Rectal smooth muscle tissue (tissue), 1 donor: ENCODE results near the gene RYR2.

Source experiments
- H3K27ac ChIP-seq: one replicate; pipeline ENCODE4 v1.7.0; 2013; ENCODE audit warnings: low read depth, low read length, inconsistent platforms
- H3K27me3 ChIP-seq: one replicate; pipeline ENCODE4 v1.7.0; 2013; ENCODE audit warnings: low read length; ENCODE audit not compliant: control insufficient read depth, insufficient read depth
- H3K36me3 ChIP-seq: one replicate; pipeline ENCODE4 v1.7.0; 2013; ENCODE audit warnings: low read length; ENCODE audit not compliant: control insufficient read depth, insufficient read depth
- H3K4me1 ChIP-seq: one replicate; pipeline ENCODE4 v1.7.0; 2013; ENCODE audit warnings: low read length; ENCODE audit not compliant: control insufficient read depth, insufficient read depth
- H3K4me3 ChIP-seq: one replicate; pipeline ENCODE4 v1.7.0; 2013; ENCODE audit warnings: low read length
- H3K9ac ChIP-seq: one replicate; pipeline ENCODE4 v1.7.0; 2013; ENCODE audit warnings: low read length

The RYR2 gene

GRCh38 chr1:237664348-237664747 is 622.4 kb downstream of the RYR2 start:
- H3K9ac ChIP-seq, result no peak overlapping the region
- no peak overlapping the region for H3K4me3 ChIP-seq
- no peaks in the 10 kb centered on the region for H3K4me1 ChIP-seq
- H3K27me3 ChIP-seq, result no peaks in the 10 kb centered on the region
- no peaks in the 10 kb centered on the region for H3K36me3 ChIP-seq
- H3K27ac ChIP-seq, result no peak overlapping the region

- Histone ChIP-seq H3K4me1 (no peaks in the 10 kb centered on the region), H3K9ac (no peak overlapping the region), H3K27me3 (no peaks in the 10 kb centered on the region), H3K27ac (no peak overlapping the region), H3K4me3 (no peak overlapping the region), H3K36me3 (no peaks in the 10 kb centered on the region)
These were observed 628.3 kb downstream of the RYR2 start for GRCh38 chr1:237670302-237670701.

GRCh38 chr1:237671262-237671661 is 629.3 kb downstream of the RYR2 start:
- H3K27me3 ChIP-seq, result no peaks in the 10 kb centered on the region
- no peaks in the 10 kb centered on the region for H3K4me1 ChIP-seq
- no peak overlapping the region for H3K27ac ChIP-seq
- no peaks in the 10 kb centered on the region for H3K36me3 ChIP-seq
- no peak overlapping the region for H3K9ac ChIP-seq
- no peak overlapping the region for H3K4me3 ChIP-seq

GRCh38 chr1:237671935-237672334 is 630.0 kb downstream of the RYR2 start:
- Histone ChIP-seq H3K9ac (no peak overlapping the region), H3K4me1 (no peaks in the 10 kb centered on the region), H3K27me3 (no peaks in the 10 kb centered on the region), H3K27ac (no peak overlapping the region), H3K36me3 (no peaks in the 10 kb centered on the region), H3K4me3 (no peak overlapping the region)

- Histone ChIP-seq H3K9ac (no peak overlapping the region), H3K27me3 (no peaks in the 10 kb centered on the region), H3K27ac (no peak overlapping the region), H3K4me3 (no peak overlapping the region), H3K4me1 (peaks cover 2% of the 10 kb centered on the region), H3K36me3 (no peaks in the 10 kb centered on the region)
These were observed 630.8 kb downstream of the RYR2 start for GRCh38 chr1:237672748-237673147.

- Histone ChIP-seq H3K27me3 (no peaks in the 10 kb centered on the region), H3K4me3 (no peak overlapping the region), H3K36me3 (no peaks in the 10 kb centered on the region), H3K4me1 (peaks cover 6% of the 10 kb centered on the region), H3K27ac (no peak overlapping the region), H3K9ac (no peak overlapping the region)
These were observed 631.6 kb downstream of the RYR2 start for GRCh38 chr1:237673631-237674030.

- H3K27ac ChIP-seq, result no peak overlapping the region
- peaks cover 6% of the 10 kb centered on the region for H3K4me1 ChIP-seq
- no peak overlapping the region for H3K4me3 ChIP-seq
- no peak overlapping the region for H3K9ac ChIP-seq
- H3K27me3 ChIP-seq, result no peaks in the 10 kb centered on the region
- no peaks in the 10 kb centered on the region for H3K36me3 ChIP-seq
These were observed 636.0 kb downstream of the RYR2 start for GRCh38 chr1:237677979-237678378.

- Histone ChIP-seq H3K4me3 (no peak overlapping the region), H3K9ac (no peak overlapping the region), H3K27ac (no peak overlapping the region), H3K4me1 (peaks cover 6% of the 10 kb centered on the region), H3K27me3 (no peaks in the 10 kb centered on the region), H3K36me3 (no peaks in the 10 kb centered on the region)
These were observed 637.7 kb downstream of the RYR2 start for GRCh38 chr1:237679687-237680086.

- Histone ChIP-seq H3K27me3 (no peaks in the 10 kb centered on the region), H3K4me3 (no peak overlapping the region), H3K4me1 (peaks cover 6% of the 10 kb centered on the region), H3K9ac (no peak overlapping the region), H3K27ac (no peak overlapping the region), H3K36me3 (no peaks in the 10 kb centered on the region)
These were observed 639.2 kb downstream of the RYR2 start for GRCh38 chr1:237681210-237681609.

- H3K9ac ChIP-seq, result no peak overlapping the region
- no peaks in the 10 kb centered on the region for H3K36me3 ChIP-seq
- H3K27ac ChIP-seq, result no peak overlapping the region
- H3K4me1 ChIP-seq, result no peaks in the 10 kb centered on the region
- H3K4me3 ChIP-seq, result no peak overlapping the region
- H3K27me3 ChIP-seq, result no peaks in the 10 kb centered on the region
These were observed 642.3 kb downstream of the RYR2 start for GRCh38 chr1:237684236-237684635.

GRCh38 chr1:237685551-237685950 is 643.6 kb downstream of the RYR2 start:
- Histone ChIP-seq H3K4me3 (no peak overlapping the region), H3K9ac (no peak overlapping the region), H3K27me3 (no peaks in the 10 kb centered on the region), H3K27ac (no peak overlapping the region), H3K4me1 (no peaks in the 10 kb centered on the region), H3K36me3 (no peaks in the 10 kb centered on the region)

GRCh38 chr1:237687804-237688203 is 645.8 kb downstream of the RYR2 start:
- Histone ChIP-seq H3K27ac (no peak overlapping the region), H3K4me1 (no peaks in the 10 kb centered on the region), H3K4me3 (no peak overlapping the region), H3K36me3 (no peaks in the 10 kb centered on the region), H3K27me3 (no peaks in the 10 kb centered on the region), H3K9ac (no peak overlapping the region)

- H3K4me1 ChIP-seq, result peaks cover under 1% of the 10 kb centered on the region
- no peak overlapping the region for H3K27ac ChIP-seq
- H3K4me3 ChIP-seq, result no peak overlapping the region
- no peaks in the 10 kb centered on the region for H3K27me3 ChIP-seq
- H3K9ac ChIP-seq, result no peak overlapping the region
- no peaks in the 10 kb centered on the region for H3K36me3 ChIP-seq
These were observed 648.7 kb downstream of the RYR2 start for GRCh38 chr1:237690656-237691055.
